ENCODE data around the gene YEATS4.
"Not testable (repeated sequence)": the region's sequence is repeated elsewhere in the genome, so short reads cannot be mapped to it uniquely, and the experiment has no call there.

Gene YEATS4

DNA sequence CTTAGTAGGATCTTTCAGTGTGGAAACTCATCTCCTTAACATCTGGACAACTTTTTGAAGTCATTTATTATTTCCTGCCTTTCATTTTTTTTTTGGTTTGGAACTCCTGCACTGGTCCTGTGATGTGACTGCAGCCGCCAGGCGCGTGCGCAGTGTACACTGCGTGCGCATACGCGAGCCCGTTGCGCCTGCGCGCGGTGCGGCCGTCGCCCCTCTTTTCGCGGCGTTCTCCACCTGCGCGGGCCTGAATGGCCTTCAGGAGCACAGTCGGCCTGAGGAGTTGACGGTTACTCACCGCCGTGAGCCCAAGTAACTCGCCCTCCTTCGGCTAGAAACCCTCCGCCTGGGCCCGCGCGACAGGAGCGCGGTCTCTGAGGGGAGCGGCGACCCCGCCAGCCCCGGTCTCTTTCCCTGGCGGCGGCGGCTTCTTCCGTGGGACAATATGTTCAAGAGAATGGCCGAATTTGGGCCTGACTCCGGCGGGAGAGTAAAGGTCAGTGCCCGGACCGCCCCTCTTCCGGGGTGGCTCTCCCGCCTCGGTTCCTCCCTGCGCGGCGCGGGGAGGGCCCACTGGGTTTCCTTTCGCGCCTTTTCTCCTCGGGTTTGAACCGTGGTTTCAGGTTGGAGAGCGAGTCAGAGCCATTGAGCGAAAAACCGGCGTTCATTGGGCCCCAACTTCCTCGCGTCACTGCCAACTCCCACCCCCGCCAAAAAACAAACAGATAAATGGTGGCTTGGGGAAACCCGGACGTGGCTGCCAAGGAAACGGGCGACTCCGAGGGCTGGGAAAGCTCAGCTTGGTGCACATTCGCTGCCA is at the start of gene YEATS4:
YEATS4 (plus strand) TSS at position 213 of the 817 bp plus-strand sequence; CDS start at position 443, 230 bp downstream.
- TF ChIP-seq, protein P1, sequence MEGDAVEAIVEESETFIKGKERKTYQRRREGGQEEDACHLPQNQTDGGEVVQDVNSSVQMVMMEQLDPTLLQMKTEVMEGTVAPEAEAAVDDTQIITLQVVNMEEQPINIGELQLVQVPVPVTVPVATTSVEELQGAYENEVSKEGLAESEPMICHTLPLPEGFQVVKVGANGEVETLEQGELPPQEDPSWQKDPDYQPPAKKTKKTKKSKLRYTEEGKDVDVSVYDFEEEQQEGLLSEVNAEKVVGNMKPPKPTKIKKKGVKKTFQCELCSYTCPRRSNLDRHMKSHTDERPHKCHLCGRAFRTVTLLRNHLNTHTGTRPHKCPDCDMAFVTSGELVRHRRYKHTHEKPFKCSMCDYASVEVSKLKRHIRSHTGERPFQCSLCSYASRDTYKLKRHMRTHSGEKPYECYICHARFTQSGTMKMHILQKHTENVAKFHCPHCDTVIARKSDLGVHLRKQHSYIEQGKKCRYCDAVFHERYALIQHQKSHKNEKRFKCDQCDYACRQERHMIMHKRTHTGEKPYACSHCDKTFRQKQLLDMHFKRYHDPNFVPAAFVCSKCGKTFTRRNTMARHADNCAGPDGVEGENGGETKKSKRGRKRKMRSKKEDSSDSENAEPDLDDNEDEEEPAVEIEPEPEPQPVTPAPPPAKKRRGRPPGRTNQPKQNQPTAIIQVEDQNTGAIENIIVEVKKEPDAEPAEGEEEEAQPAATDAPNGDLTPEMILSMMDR (IDR thresholded peaks at IDR 0.05; ENCODE audit: low read depth, low read length) = no peak
- peak within 1 kb of the TSS; percentile 86 for H3K4me3 ChIP-seq (ENCODE audit: low read depth, low read length)

DNA sequence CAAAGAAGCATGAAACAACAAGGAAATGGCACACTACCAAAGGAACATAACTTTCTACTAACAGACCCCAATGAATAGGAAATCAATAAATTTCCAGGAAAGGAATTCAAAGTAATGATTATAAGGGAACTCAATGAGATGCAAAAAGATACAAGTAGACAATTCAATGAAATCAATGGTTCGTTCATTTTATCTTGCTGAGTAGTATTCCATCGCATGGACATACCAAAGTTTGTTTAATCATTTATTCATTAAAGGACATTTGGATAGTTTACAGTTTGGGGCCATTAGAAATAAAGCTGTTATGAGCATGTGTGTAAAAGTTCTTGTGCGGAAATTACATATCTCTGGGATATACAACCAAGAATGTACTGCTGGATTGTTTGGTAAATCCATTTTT is 46.3 kb upstream of the YEATS4 start:
- TF ChIP-seq, protein P1 (IDR thresholded peaks at IDR 0.05; ENCODE audit: low read depth, low read length) = no peak
- H3K4me3 ChIP-seq (ENCODE audit: low read depth, low read length) = no peak overlapping the region

DNA sequence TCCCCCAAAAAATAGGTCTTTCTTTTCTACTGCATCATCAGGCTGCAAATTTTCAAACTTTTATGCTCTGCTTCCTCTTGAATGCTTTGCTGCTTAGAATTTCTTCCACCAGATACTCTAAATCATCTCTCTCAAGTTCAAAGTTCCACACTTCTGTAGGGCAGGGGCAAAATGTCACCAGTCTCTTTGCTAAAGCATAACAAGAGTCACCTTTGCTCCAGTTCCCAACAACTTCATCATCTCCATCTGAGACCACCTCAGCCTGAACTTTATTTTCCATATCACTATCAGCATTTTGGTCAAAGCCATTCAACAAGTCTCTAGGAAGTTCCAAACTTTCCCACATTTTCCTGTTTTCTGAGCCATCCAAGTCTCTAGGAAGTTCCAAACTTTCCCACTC is 42.8 kb upstream of the YEATS4 start:
- H3K4me3 ChIP-seq (ENCODE audit: low read depth, low read length) = not testable (repeated sequence)

DNA sequence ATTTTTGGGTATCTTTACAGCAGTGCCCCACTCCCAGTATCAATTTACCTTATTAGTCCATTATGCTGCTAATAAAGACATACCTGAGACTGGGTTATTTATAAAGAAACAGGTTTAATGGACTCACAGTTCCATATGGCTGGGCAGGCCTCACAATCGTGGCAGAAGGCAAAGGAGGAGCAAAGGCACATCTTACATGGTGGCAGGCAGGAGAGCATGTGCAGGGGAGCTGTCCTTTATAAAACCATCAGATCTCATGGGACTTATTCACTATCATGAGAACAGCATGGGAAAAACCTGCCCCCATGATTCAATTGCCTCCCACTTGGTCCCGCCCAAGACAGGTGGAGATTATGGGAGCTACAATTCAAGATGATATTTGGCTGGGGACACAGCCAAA is 42.3 kb upstream of the YEATS4 start:
- H3K4me3 ChIP-seq (ENCODE audit: low read depth, low read length) = not testable (repeated sequence)

DNA sequence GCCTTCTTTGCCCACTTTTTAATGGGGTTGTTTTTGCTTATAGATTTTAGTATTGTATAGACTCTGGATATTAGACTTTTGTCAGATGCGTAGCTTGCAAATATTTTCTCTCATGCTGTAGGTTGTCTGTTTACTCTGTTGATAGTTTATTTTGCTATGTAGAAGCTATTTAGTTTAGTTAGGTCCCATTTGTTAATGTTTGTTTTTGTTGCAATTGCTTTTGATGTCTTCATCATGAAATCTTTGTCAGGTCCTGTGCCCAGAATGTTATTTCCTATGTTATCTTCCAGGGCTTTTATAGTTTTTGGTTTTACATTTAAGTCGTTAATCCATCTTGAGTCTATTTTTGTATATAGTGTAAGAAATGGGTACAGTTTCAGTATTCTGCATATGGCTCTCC is 41.3 kb upstream of the YEATS4 start:
- no peak overlapping the region for H3K4me3 ChIP-seq (ENCODE audit: low read depth, low read length)
- TF ChIP-seq, protein P1 (IDR thresholded peaks at IDR 0.05; ENCODE audit: low read depth, low read length) = no peak

DNA sequence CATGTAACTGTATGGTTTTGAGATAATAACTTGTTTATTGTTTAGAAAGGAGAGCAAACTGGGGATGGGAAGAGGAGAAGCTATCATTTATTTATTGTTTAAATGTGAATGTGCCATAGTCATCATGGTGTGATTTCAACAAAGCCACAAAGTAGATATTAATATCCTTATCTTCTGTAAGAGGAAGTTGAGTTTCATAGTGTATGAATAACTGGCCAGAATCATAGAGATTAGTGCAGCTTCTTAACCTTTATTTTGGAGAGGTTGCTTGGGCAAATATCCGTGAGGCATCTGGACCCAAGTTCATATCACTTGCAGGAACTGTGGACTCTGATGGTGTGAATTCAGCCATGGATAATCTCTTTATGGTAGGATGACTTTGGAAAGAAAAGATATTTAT is 38.2 kb upstream of the YEATS4 start:
- no peak overlapping the region for H3K4me3 ChIP-seq (ENCODE audit: low read depth, low read length)
- TF ChIP-seq, protein P1 (IDR thresholded peaks at IDR 0.05; ENCODE audit: low read depth, low read length) = no peak

DNA sequence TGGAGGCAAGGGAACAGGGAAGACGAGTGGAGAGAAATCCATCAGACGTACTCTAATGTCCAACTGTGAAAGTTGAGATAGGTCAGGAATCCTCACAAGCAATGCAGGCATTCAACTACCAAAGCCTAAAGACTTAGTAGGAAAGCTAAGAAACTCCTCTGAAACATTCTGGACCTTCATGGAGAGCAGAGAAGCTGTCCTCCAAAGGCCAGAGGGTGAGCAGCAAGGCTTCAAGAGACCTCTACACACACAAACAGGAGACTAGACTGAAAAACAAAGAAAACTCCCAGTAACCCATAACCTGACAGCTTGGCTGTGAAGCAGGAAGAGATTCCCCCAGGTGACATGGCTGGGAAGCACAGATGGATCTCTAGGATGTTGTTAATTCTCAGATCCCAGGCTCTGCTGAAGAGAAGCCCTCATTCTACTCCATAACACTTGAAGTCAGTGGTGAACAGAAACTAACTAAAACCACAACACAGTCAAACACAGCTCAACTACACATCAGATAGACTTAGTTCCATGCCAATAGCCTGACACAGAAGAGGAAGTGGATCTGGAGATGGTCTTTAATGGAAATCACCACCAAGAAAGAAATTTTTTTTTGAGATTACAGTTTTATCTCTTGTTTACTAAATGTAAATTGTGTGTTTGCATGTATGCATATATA is 34.6 kb upstream of the YEATS4 start:
- no peak overlapping the region for H3K4me3 ChIP-seq (ENCODE audit: low read depth, low read length)
- TF ChIP-seq, protein P1 (IDR thresholded peaks at IDR 0.05; ENCODE audit: low read depth, low read length) = no peak

DNA sequence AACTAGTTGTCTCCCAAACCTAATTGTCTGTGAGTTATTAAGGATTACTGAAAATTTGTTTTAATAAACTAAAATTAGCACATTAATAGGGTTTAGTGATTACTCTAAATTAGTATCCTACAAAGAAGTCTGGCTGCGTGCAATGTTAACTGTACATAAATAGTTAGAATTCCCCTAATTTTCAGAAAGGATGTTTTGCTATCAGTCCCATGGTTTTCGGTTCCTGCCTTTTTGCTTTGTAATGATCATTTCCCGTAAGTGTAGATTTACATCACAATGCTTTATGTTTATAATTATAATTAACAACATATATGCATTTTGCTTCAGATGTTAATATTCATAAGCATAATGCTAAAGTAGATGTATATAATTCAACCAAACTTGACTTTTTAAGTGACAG is 31.1 kb upstream of the YEATS4 start:
- H3K4me3 ChIP-seq (ENCODE audit: low read depth, low read length) = no peak overlapping the region

More for the DNA sequence above, 31.1 kb upstream of the YEATS4 start:
- TF ChIP-seq, protein P1 (IDR thresholded peaks at IDR 0.05; ENCODE audit: low read depth, low read length) = no peak

Measured in WI38 (cell line).